Spinal cord (tissue), 10 donors: Measurements from ENCODE around the gene ATP2B2. TPM values are rescaled to one million over a fixed set of nuclear protein-coding genes. Genes with fewer than 3 reads are reported as not detected.

Experiments used
- DNase-seq, 6 donors: peaks; one replicate each; pipeline versions ENCODE4 v3.0.0 to v3.0.0-alpha.2; 2013 to 2015; ENCODE audit warnings: low spot score in 6 of 6, low read depth in 4 of 6
- H3K27ac ChIP-seq: one replicate; pipeline ENCODE4 v1.5.1; 2013; ENCODE audit warnings: low read depth, low read length, control low read depth
- H3K27me3 ChIP-seq: one replicate; pipeline ENCODE4 v1.6.1; 2013; ENCODE audit warnings: low read length; ENCODE audit not compliant: control insufficient read depth, insufficient read depth
- H3K36me3 ChIP-seq: one replicate; pipeline ENCODE4 v1.6.1; 2013; ENCODE audit warnings: low read length; ENCODE audit not compliant: control insufficient read depth, insufficient read depth
- H3K4me1 ChIP-seq: one replicate; pipeline ENCODE4 v1.6.1; 2013; ENCODE audit warnings: low read length; ENCODE audit not compliant: control insufficient read depth, insufficient read depth
- H3K4me3 ChIP-seq: one replicate; pipeline ENCODE4 v1.5.1; 2013; ENCODE audit warnings: low read depth, low read length, control low read depth
- H3K9me3 ChIP-seq: one replicate; pipeline ENCODE4 v1.6.1; 2013; ENCODE audit warnings: low read length; ENCODE audit not compliant: control insufficient read depth, insufficient read depth
- WGBS: methylation state at CpG from one replicate; pipeline ENCODE4 v1.1.5; 2013; ENCODE audit warnings: missing lambda C conversion rate; ENCODE audit not compliant: insufficient coverage; 5-methylcytosine and 5-hydroxymethylcytosine counted together
- polyA plus RNA-seq, 2 donors: library from polyadenylated mRNA; unstranded; fragments of 120-200 nt; gene quantifications; one replicate each; pipeline ENCODE4 v1.2.1, GENCODE V29; 2013; ENCODE audit not compliant: insufficient read length in 2 of 2
- total RNA-seq, 2 donors: library from RNA; depleted of rRNA in 1 of 2; stranded (reverse); fragments of 120-200 nt in 1 of 2; fragments of >200 nt in 1 of 2; gene quantifications; one replicate each; pipeline versions ENCODE4 v1.2.3 to v1.2.4, GENCODE V29; 2013 to 2014
- donor health status: healthy.

Gene ATP2B2
- total and polyA plus RNA-seq, 4 donors = 25.2 to 94.5 (median 80.4) TPM

- peaks cover 98% of the 10 kb centered on the region for H3K36me3 ChIP-seq
- WGBS = 83% methylated on average over 16 of the region's 20 CpGs
- DNase-seq = no peak
- H3K27me3 ChIP-seq = no peaks in the 10 kb centered on the region
- H3K4me3 ChIP-seq = no peak overlapping the region
- no peaks in the 10 kb centered on the region for H3K4me1 ChIP-seq
- no peaks in the 10 kb centered on the region for H3K9me3 ChIP-seq
- no peak overlapping the region for H3K27ac ChIP-seq
Measured at GRCh38 chr3:10337323-10338163, 167.8 kb downstream of the ATP2B2 start.

- no peak overlapping the region for H3K4me3 ChIP-seq
- no peaks in the 10 kb centered on the region for H3K4me1 ChIP-seq
- WGBS = 88% methylated on average over 11 of the region's 11 CpGs
Measured at GRCh38 chr3:10336761-10337160, 168.6 kb downstream of the ATP2B2 start.

GRCh38 chr3:10335871-10336622, 169.3 kb downstream of the ATP2B2 start:
- H3K27ac ChIP-seq = no peak overlapping the region
- no peaks in the 10 kb centered on the region for H3K4me1 ChIP-seq
- DNase-seq = no peak
- H3K27me3 ChIP-seq = no peaks in the 10 kb centered on the region
- WGBS = 82% methylated on average over 24 of the region's 29 CpGs
- H3K4me3 ChIP-seq = no peak overlapping the region
- H3K9me3 ChIP-seq = no peaks in the 10 kb centered on the region
- peaks cover 94% of the 10 kb centered on the region for H3K36me3 ChIP-seq

More at GRCh38 chr3:10336761-10337160, 168.6 kb downstream of the ATP2B2 start:
- Histone ChIP-seq H3K27ac (no peak overlapping the region), H3K27me3 (no peaks in the 10 kb centered on the region), H3K9me3 (no peaks in the 10 kb centered on the region), H3K36me3 (peaks cover 96% of the 10 kb centered on the region)
- DNase-seq = no peak

- H3K27me3 ChIP-seq = no peaks in the 10 kb centered on the region
- H3K4me3 ChIP-seq = no peak overlapping the region
- H3K9me3 ChIP-seq = no peaks in the 10 kb centered on the region
- H3K36me3 ChIP-seq = peaks cover 92% of the 10 kb centered on the region
- no peaks in the 10 kb centered on the region for H3K4me1 ChIP-seq
- H3K27ac ChIP-seq = no peak overlapping the region
- 93% methylated on average over 4 of the region's 4 CpGs for whole genome bisulfite sequencing
- no peak for DNase-seq
Measured at GRCh38 chr3:10335190-10335738, 170.1 kb downstream of the ATP2B2 start.

- Histone ChIP-seq H3K27me3 (no peaks in the 10 kb centered on the region), H3K9me3 (no peaks in the 10 kb centered on the region), H3K4me3 (no peak overlapping the region), H3K27ac (no peak overlapping the region), H3K4me1 (no peaks in the 10 kb centered on the region), H3K36me3 (peaks cover 89% of the 10 kb centered on the region)
- DNase-seq = peak in 1 of 6 donors; percentile 41
- WGBS = 70% methylated on average over 12 of the region's 12 CpGs
Measured at GRCh38 chr3:10334459-10334858, 170.9 kb downstream of the ATP2B2 start.

GRCh38 chr3:10334042-10334441, 171.3 kb downstream of the ATP2B2 start:
- Histone ChIP-seq H3K27ac (no peak overlapping the region), H3K4me1 (no peaks in the 10 kb centered on the region), H3K36me3 (peaks cover 86% of the 10 kb centered on the region), H3K27me3 (no peaks in the 10 kb centered on the region), H3K4me3 (no peak overlapping the region), H3K9me3 (no peaks in the 10 kb centered on the region)
- WGBS = 76% methylated on average over 11 of the region's 11 CpGs
- no peak for DNase-seq

- Histone ChIP-seq H3K27me3 (no peaks in the 10 kb centered on the region), H3K4me1 (no peaks in the 10 kb centered on the region), H3K4me3 (no peak overlapping the region), H3K36me3 (peaks cover 86% of the 10 kb centered on the region), H3K27ac (no peak overlapping the region), H3K9me3 (no peaks in the 10 kb centered on the region)
- DNase-seq = no peak
- 81% methylated on average over 1 of the region's 2 CpGs for WGBS
Measured at GRCh38 chr3:10333349-10333650, 172.1 kb downstream of the ATP2B2 start.

GRCh38 chr3:10332481-10333348, 172.7 kb downstream of the ATP2B2 start:
- no peak overlapping the region for H3K4me3 ChIP-seq
- no peaks in the 10 kb centered on the region for H3K4me1 ChIP-seq
- 90% methylated on average over 17 of the region's 20 CpGs for WGBS
- H3K9me3 ChIP-seq = no peaks in the 10 kb centered on the region
- DNase-seq = no peak
- no peaks in the 10 kb centered on the region for H3K27me3 ChIP-seq
- no peak overlapping the region for H3K27ac ChIP-seq
- peaks cover 82% of the 10 kb centered on the region for H3K36me3 ChIP-seq

- WGBS = 76% methylated on average over 3 of the region's 8 CpGs
- H3K27me3 ChIP-seq = no peaks in the 10 kb centered on the region
- H3K36me3 ChIP-seq = peaks cover 75% of the 10 kb centered on the region
- H3K27ac ChIP-seq = no peak overlapping the region
- H3K9me3 ChIP-seq = no peaks in the 10 kb centered on the region
- H3K4me3 ChIP-seq = no peak overlapping the region
- no peaks in the 10 kb centered on the region for H3K4me1 ChIP-seq
- no peak for DNase-seq
Measured at GRCh38 chr3:10331320-10331719, 174.1 kb downstream of the ATP2B2 start.
